ENCODE results near the gene LUZP1. TPM values are rescaled to one million over a fixed set of nuclear protein-coding genes. Genes with fewer than 3 reads are reported as not detected.

LUZP1 gene
- total RNA-seq (2021; ENCODE audit: unreplicated experiment), result 40.2 TPM
- 14.4 TPM for polyA plus RNA-seq (2012; ENCODE audit: insufficient read length)
- percentile 83 among the genes with signal in this experiment for Bru-seq, nascent RNA
- BruChase-seq, experiment 1, labeled RNA remaining after a 2-hour chase, result percentile 88 among the genes with signal in this experiment
- percentile 80 among the genes with signal in this experiment for BruChase-seq, experiment 2, labeled RNA remaining after a 6-hour chase
- long read RNA-seq, partial matches to known transcripts, result 17 of 50 reads
- long read RNA-seq, other reads (novel, unspliced or antisense), result 29 of 50 reads

GRCh38 chr1:23168445-23169194 lies at the start of gene LUZP1:
LUZP1 (minus strand) TSS chr1:23168856.
- H3K27me3 ChIP-seq (ENCODE audit: control insufficient read depth, insufficient read depth, low read length), result no peaks in the 10 kb centered on the region
- intact Hi-C loops (cut with micrococcal nuclease; ENCODE audit: unreplicated experiment) (loop anchor here (2.0 kb wide), 1 partner anchor 62 kb away; no protein-coding TSS in a partner anchor), in situ Hi-C loops (cut with HindIII; ENCODE audit: low pct_unique_long_range_greater_than_20kb, low sequenced_read_pairs) (no loop called here)
- no peaks in the 10 kb centered on the region for H3K9me3 ChIP-seq (ENCODE audit: control insufficient read depth, insufficient read depth, low read depth, low read length)
- H3K27ac ChIP-seq (ENCODE audit: low read length), result peak within 1 kb of the TSS; percentile 77
- peak within 1 kb of the TSS; percentile 74 to 96 for H3K4me3 ChIP-seq (ENCODE audit: low read depth in 2 of 2, low read length in 2 of 2)
- BruUV-seq (replicated peaks), result no TSS peak
- DNase-seq (ENCODE audit: low read depth, low spot score) (no peak), ATAC-seq (peak; percentile 81)
- ChIA-PET POLR2A (no interaction called here), CTCF (interaction anchor here (1.0 kb wide), 1 partner anchor 235 kb away, joined by 3 read pairs; no protein-coding TSS in a partner anchor)
- peaks cover 23% of the 10 kb centered on the region; the same call in 1 of the 2 replicates for H3K4me1 ChIP-seq (ENCODE audit: control insufficient read depth, insufficient read depth, low read length)
- TF ChIP-seq REST (IDR thresholded peaks at IDR 0.05; ENCODE audit: insufficient read depth in 1 of 2, low read depth in 2 of 2, low read length in 1 of 2), result no peak
- TF ChIP-seq CTCF (IDR thresholded peaks at IDR 0.05), result no peak
- peak; percentile 88 for TF ChIP-seq POLR2AphosphoS5 (IDR thresholded peaks at IDR 0.05; ENCODE audit: low read depth, low read length)
- TF ChIP-seq SIN3A (IDR thresholded peaks at IDR 0.05; ENCODE audit: borderline replicate concordance, insufficient read depth, low read depth, low read length), result peak; percentile 80; the same call in 1 of the 2 replicates
- H3K36me3 ChIP-seq (ENCODE audit: control insufficient read depth, insufficient read depth, low read length), result no peaks in the 10 kb centered on the region

- intact Hi-C loops (cut with micrococcal nuclease; ENCODE audit: unreplicated experiment), result no loop called here
- Histone ChIP-seq H3K27ac (ENCODE audit: low read length) (no peak within 1 kb of the TSS), H3K4me1 (ENCODE audit: control insufficient read depth, insufficient read depth, low read length) (peaks cover 7% of the 10 kb centered on the region; the same call in 1 of the 2 replicates), H3K36me3 (ENCODE audit: control insufficient read depth, insufficient read depth, low read length) (no peaks in the 10 kb centered on the region), H3K9me3 (ENCODE audit: control insufficient read depth, insufficient read depth, low read depth, low read length) (no peaks in the 10 kb centered on the region), H3K4me3 (ENCODE audit: low read depth in 2 of 2, low read length in 2 of 2) (peak within 1 kb of the TSS; percentile 55 to 59), H3K27me3 (ENCODE audit: control insufficient read depth, insufficient read depth, low read length) (no peaks in the 10 kb centered on the region)
- in situ Hi-C loops (cut with HindIII; ENCODE audit: low pct_unique_long_range_greater_than_20kb, low sequenced_read_pairs), result no loop called here
- TF ChIP-seq POLR2AphosphoS5 (IDR thresholded peaks at IDR 0.05; ENCODE audit: low read depth, low read length), result no peak
- no peak for TF ChIP-seq REST (IDR thresholded peaks at IDR 0.05; ENCODE audit: insufficient read depth in 1 of 2, low read depth in 2 of 2, low read length in 1 of 2)
- no peak for TF ChIP-seq CTCF (IDR thresholded peaks at IDR 0.05)
- no peak for TF ChIP-seq TCF7L2 (IDR thresholded peaks at IDR 0.05; ENCODE audit: low read depth, low read length)
- TF ChIP-seq SIN3A (IDR thresholded peaks at IDR 0.05; ENCODE audit: borderline replicate concordance, insufficient read depth, low read depth, low read length), result no peak
- POLR2A ChIA-PET, result no interaction called here
- ATAC-seq (peak; percentile 83), DNase-seq (ENCODE audit: low read depth, low spot score) (no peak)
- CTCF ChIA-PET, result interaction anchor here (0.5 to 0.8 kb wide), 8 partner anchors 34 to 311 kb away, joined by 3 to 8 read pairs (median 4); no protein-coding TSS in a partner anchor
- BruUV-seq (replicated peaks), result no TSS peak
Measured at GRCh38 chr1:23217421-23218115, 48.9 kb upstream of the LUZP1 start, which contains the start of gene HTR1D. HTR1D (minus strand) TSS chr1:23217502; CDS start chr1:23194219, 23,283 bp downstream.

Measured in Panc1 (cell line).